SK-N-SH treated with all-trans-retinoic acid at 6 μM for 48 hours (cell line): Measurements from ENCODE around the gene ZEB1.

Experiments used
- ATAC-seq: fragments of 200-7000 bp; cut with Tn5 transposase; 3 replicates; pipeline ENCODE4 v1.9.1; 2020; ENCODE audit warnings: mild to moderate bottlenecking, moderate library complexity
- ARNTL ChIP-seq: fragments of 450-650 bp; formaldehyde crosslinking; IDR thresholded peaks from 2 replicates; pipeline ENCODE4 v1.5.0; 2020; ENCODE audit warnings: low read depth, mild to moderate bottlenecking, moderate library complexity, borderline replicate concordance
- BACH2 ChIP-seq: fragments of 250-450 bp; sonication (Bioruptor Pico); IDR thresholded peaks from 2 replicates; pipeline ENCODE4 v1.9.0; 2021; ENCODE audit warnings: mild to moderate bottlenecking, borderline replicate concordance
- CSDC2 ChIP-seq: fragments of 250-450 bp; sonication (Bioruptor Pico); IDR thresholded peaks from 2 replicates; pipeline ENCODE4 v1.5.0; 2020; ENCODE audit warnings: mild to moderate bottlenecking, moderate library complexity
- ESRRG ChIP-seq: fragments of 250-450 bp; sonication (Bioruptor Pico); IDR thresholded peaks from 2 replicates; pipeline ENCODE4 v1.6.1; 2021; ENCODE audit warnings: mild to moderate bottlenecking
- GLIS3 ChIP-seq: fragments of 250-450 bp; sonication (Bioruptor Pico); IDR thresholded peaks from 2 replicates; pipeline ENCODE4 v1.5.0; 2020; ENCODE audit warnings: mild to moderate bottlenecking, moderate library complexity
- ISL1 ChIP-seq: fragments of 250-450 bp; sonication (Bioruptor Pico); IDR thresholded peaks from 2 replicates; pipeline ENCODE4 v2.1.2; 2022; ENCODE audit warnings: mild to moderate bottlenecking, moderate library complexity
- OSR1 ChIP-seq: fragments of 250-450 bp; sonication (Bioruptor Pico); IDR thresholded peaks from 2 replicates; pipeline ENCODE4 v1.8.0; 2022; ENCODE audit warnings: moderate library complexity, mild to moderate bottlenecking, inconsistent platforms
- PATZ1 ChIP-seq: fragments of 250-450 bp; sonication (Bioruptor Pico); IDR thresholded peaks from 2 replicates; pipeline ENCODE4 v1.8.0; 2020; ENCODE audit warnings: mild to moderate bottlenecking, moderate library complexity, borderline replicate concordance
- POU6F1 ChIP-seq: fragments of 250-450 bp; sonication (Bioruptor Pico); IDR thresholded peaks from 2 replicates; pipeline ENCODE4 v1.8.0; 2021; ENCODE audit warnings: low read depth, mild to moderate bottlenecking, moderate library complexity, borderline replicate concordance
- RARB ChIP-seq: fragments of 250-450 bp; sonication (Bioruptor Pico); IDR thresholded peaks from 2 replicates; pipeline ENCODE4 v1.8.0; 2021; ENCODE audit warnings: mild to moderate bottlenecking, moderate library complexity
- SNAI2 ChIP-seq: fragments of 250-450 bp; sonication (Bioruptor Pico); IDR thresholded peaks from 2 replicates; pipeline ENCODE4 v1.5.0; 2020; ENCODE audit warnings: mild to moderate bottlenecking, moderate library complexity
- TCF4 ChIP-seq: fragments of 250-450 bp; sonication (Bioruptor Pico); IDR thresholded peaks from 2 replicates; pipeline ENCODE4 v1.8.0; 2021; ENCODE audit warnings: mild to moderate bottlenecking, moderate library complexity, borderline replicate concordance
- TOX ChIP-seq: fragments of 250-450 bp; sonication (Bioruptor Pico); IDR thresholded peaks from 2 replicates; pipeline ENCODE4 v1.8.0; 2021; ENCODE audit warnings: mild to moderate bottlenecking, moderate library complexity, borderline replicate concordance
- TSHZ2 ChIP-seq: fragments of 250-450 bp; sonication (Bioruptor Pico); IDR thresholded peaks from 2 replicates; pipeline ENCODE4 v1.5.0; 2020; ENCODE audit warnings: mild to moderate bottlenecking, moderate library complexity
- ZC3H10 ChIP-seq: fragments of 250-450 bp; sonication (Bioruptor Pico); IDR thresholded peaks from 2 replicates; pipeline ENCODE4 v1.5.1; 2021; ENCODE audit warnings: mild to moderate bottlenecking, moderate library complexity
- ZFP3 ChIP-seq: fragments of 250-450 bp; sonication (Bioruptor Pico); IDR thresholded peaks from 2 replicates; pipeline ENCODE4 v1.5.0; 2020; ENCODE audit warnings: mild to moderate bottlenecking, moderate library complexity
- ZFP30 ChIP-seq: fragments of 450-650 bp; formaldehyde crosslinking; IDR thresholded peaks from 2 replicates; pipeline ENCODE4 v1.5.0; 2022; ENCODE audit warnings: mild to moderate bottlenecking, moderate library complexity
- ZNF565 ChIP-seq: fragments of 450-650 bp; formaldehyde crosslinking; conservative IDR thresholded peaks from 2 replicates; pipeline ENCODE4 v1.5.0; 2020; ENCODE audit warnings: low read depth, mild to moderate bottlenecking, moderate library complexity
- ZNF70 ChIP-seq: fragments of 450-650 bp; formaldehyde crosslinking; IDR thresholded peaks from 2 replicates; pipeline ENCODE4 v1.5.0; 2020; ENCODE audit warnings: mild to moderate bottlenecking, moderate library complexity
- ZNF8 ChIP-seq: fragments of 450-650 bp; formaldehyde crosslinking; IDR thresholded peaks from 2 replicates; pipeline ENCODE4 v1.5.0; 2020; ENCODE audit warnings: mild to moderate bottlenecking, moderate library complexity
- TF ChIP-seq, protein P1 (sequence below): fragments of 250-450 bp; sonication (Bioruptor Pico); IDR thresholded peaks from 2 replicates; pipeline ENCODE4 v1.5.1; 2021; ENCODE audit warnings: mild to moderate bottlenecking, moderate library complexity
- TF ChIP-seq, protein P2 (sequence below): fragments of 250-450 bp; sonication (Bioruptor Pico); IDR thresholded peaks from 2 replicates; pipeline ENCODE4 v1.5.1; 2020; ENCODE audit warnings: low read depth, mild to moderate bottlenecking, moderate library complexity

Gene ZEB1

DNA sequence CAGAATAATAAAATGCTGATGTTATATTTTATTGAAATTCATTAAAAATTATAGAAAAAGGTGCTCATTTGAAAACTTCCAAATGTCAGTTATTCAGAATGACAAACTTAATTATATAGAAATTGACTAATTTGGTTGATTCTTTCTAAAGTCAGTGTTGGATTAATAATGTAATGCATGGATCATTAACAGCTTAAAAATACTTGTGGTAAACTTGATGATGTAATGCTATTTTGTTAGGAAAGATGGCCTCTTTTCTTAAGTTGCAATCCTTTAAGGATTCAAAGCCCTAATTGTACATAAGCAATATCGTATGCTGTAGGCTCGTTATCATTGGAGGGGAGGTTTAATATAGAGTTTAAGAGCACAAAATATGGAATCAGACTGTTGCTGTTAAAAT is 141.2 kb downstream of the ZEB1 start:
- TF ChIP-seq POU6F1, result no peak
- no peak for TF ChIP-seq TOX (CRISPR knock-in tag)
- no peak for TF ChIP-seq ZNF70 (CRISPR knock-in tag)
- no peak for TF ChIP-seq SNAI2 (CRISPR knock-in tag)
- no peak for TF ChIP-seq BACH2
- TF ChIP-seq ZFP30 (CRISPR knock-in tag), result no peak
- TF ChIP-seq ZC3H10, result no peak
- TF ChIP-seq PATZ1, result no peak
- TF ChIP-seq, protein P1, sequence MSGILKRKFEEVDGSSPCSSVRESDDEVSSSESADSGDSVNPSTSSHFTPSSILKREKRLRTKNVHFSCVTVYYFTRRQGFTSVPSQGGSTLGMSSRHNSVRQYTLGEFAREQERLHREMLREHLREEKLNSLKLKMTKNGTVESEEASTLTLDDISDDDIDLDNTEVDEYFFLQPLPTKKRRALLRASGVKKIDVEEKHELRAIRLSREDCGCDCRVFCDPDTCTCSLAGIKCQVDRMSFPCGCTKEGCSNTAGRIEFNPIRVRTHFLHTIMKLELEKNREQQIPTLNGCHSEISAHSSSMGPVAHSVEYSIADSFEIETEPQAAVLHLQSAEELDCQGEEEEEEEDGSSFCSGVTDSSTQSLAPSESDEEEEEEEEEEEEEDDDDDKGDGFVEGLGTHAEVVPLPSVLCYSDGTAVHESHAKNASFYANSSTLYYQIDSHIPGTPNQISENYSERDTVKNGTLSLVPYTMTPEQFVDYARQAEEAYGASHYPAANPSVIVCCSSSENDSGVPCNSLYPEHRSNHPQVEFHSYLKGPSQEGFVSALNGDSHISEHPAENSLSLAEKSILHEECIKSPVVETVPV (CRISPR knock-in tag), result no peak
- TF ChIP-seq CSDC2 (CRISPR knock-in tag), result no peak
- no peak for TF ChIP-seq TCF4 (CRISPR knock-in tag)
- no peak for TF ChIP-seq ARNTL (CRISPR knock-in tag)
- no peak for TF ChIP-seq OSR1 (CRISPR knock-in tag)
- no peak for ATAC-seq

GRCh38 chr10:31464552-31464951 is 145.5 kb downstream of the ZEB1 start:
- ATAC-seq, result no peak
- TF ChIP-seq ESRRG (CRISPR knock-in tag), result no peak
- TF ChIP-seq ARNTL (CRISPR knock-in tag), result no peak
- no peak for TF ChIP-seq OSR1 (CRISPR knock-in tag)
- TF ChIP-seq ZFP30 (CRISPR knock-in tag), result no peak
- TF ChIP-seq, protein P2, sequence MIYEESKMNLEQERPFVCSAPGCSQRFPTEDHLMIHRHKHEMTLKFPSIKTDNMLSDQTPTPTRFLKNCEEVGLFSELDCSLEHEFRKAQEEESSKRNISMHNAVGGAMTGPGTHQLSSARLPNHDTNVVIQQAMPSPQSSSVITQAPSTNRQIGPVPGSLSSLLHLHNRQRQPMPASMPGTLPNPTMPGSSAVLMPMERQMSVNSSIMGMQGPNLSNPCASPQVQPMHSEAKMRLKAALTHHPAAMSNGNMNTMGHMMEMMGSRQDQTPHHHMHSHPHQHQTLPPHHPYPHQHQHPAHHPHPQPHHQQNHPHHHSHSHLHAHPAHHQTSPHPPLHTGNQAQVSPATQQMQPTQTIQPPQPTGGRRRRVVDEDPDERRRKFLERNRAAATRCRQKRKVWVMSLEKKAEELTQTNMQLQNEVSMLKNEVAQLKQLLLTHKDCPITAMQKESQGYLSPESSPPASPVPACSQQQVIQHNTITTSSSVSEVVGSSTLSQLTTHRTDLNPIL (CRISPR knock-in tag), result no peak
- TF ChIP-seq ZC3H10, result no peak
- no peak for TF ChIP-seq ZFP3
- TF ChIP-seq ZNF70 (CRISPR knock-in tag), result no peak
- no peak for TF ChIP-seq ZNF8
- TF ChIP-seq ZNF565 (CRISPR knock-in tag), result no peak
- no peak for TF ChIP-seq GLIS3
- no peak for TF ChIP-seq TSHZ2 (CRISPR knock-in tag)
- TF ChIP-seq PATZ1, result no peak
- no peak for TF ChIP-seq TCF4 (CRISPR knock-in tag)
- no peak for TF ChIP-seq CSDC2 (CRISPR knock-in tag)
- TF ChIP-seq, protein P1 (CRISPR knock-in tag), result no peak
- TF ChIP-seq RARB (CRISPR knock-in tag), result no peak
- TF ChIP-seq POU6F1, result no peak
- no peak for TF ChIP-seq ISL1 (CRISPR knock-in tag)
- no peak for TF ChIP-seq BACH2
